ENCODE data around the gene IFIT2.

GRCh38 chr10:89342206-89342958 is 40.5 kb downstream of the IFIT2 start:
- TF ChIP-seq, protein P1, sequence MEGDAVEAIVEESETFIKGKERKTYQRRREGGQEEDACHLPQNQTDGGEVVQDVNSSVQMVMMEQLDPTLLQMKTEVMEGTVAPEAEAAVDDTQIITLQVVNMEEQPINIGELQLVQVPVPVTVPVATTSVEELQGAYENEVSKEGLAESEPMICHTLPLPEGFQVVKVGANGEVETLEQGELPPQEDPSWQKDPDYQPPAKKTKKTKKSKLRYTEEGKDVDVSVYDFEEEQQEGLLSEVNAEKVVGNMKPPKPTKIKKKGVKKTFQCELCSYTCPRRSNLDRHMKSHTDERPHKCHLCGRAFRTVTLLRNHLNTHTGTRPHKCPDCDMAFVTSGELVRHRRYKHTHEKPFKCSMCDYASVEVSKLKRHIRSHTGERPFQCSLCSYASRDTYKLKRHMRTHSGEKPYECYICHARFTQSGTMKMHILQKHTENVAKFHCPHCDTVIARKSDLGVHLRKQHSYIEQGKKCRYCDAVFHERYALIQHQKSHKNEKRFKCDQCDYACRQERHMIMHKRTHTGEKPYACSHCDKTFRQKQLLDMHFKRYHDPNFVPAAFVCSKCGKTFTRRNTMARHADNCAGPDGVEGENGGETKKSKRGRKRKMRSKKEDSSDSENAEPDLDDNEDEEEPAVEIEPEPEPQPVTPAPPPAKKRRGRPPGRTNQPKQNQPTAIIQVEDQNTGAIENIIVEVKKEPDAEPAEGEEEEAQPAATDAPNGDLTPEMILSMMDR (IDR thresholded peaks at IDR 0.05) = no peak
- no peak for TF ChIP-seq POLR2AphosphoS5 (IDR thresholded peaks at IDR 0.05)
- no peak for TF ChIP-seq POLR2A (IDR thresholded peaks at IDR 0.05)
